Measurements from ENCODE around the gene FLT3. TPM values are rescaled to one million over a fixed set of nuclear protein-coding genes. Genes with fewer than 3 reads are reported as not detected.

Gene FLT3
- total and polyA plus RNA-seq, 2 experiments from 2014 or later = 0.10 to 0.29 TPM

DNA sequence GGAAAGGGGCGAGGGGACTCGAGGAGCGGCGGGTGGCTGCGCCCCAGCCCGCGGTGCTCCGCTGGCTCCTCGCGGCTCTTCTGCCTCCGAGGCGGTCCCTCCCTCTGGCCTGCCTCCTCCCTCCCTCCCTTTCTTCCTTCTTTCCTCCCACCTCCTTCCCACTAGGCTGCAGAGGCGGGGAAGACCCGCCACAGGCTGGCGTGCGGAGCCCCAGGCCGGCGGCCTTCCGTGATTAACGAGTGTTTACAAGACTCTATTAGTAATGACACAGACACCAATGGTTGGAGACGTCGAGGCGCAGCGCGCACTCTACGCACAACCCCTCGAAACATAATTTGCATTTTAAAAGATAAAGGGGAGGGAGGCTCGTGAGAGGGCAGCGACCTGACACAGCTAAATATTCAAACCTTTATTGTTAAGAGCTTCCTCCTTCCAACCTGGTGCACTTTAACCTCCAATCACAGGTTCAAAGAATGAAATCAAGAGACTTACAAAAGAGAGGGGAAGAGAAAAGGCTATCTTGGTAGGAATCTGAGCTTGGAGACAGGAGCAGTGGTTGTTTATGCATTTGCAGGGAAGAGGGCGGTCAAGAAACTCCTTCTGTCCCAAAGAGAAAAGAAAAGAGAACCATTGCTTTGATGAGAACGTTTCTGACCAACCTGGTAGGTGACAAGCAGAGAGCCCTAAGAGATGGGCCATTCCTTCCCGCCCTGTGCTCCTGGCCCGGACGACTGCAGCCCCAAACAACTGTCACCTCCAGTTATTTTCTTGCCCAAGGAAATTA lies 131.1 kb downstream of the FLT3 start, which contains the start of gene CDX2:
Gene CDX2 (minus strand): TSS at position 234 of the 784 bp plus-strand sequence. CDS start 309 bp downstream, outside the sequence.
- H3K27ac ChIP-seq = peak within 1 kb of the TSS; percentile 98
- H3K9me2 ChIP-seq (replicated peaks; ENCODE audit: insufficient read depth) = no peaks in the 10 kb centered on the region
- DNase-seq (ENCODE audit: low spot score) = peak; percentile 86
- 4% methylated on average over 22 of the region's 34 CpGs for WGBS (ENCODE audit: low lambda C conversion rate, missing lambda C conversion rate)
- H3K27me3 ChIP-seq = peaks cover 95% of the 10 kb centered on the region
- no peaks in the 10 kb centered on the region for H3K9me3 ChIP-seq (ENCODE audit: low read depth)
- peak within 1 kb of the TSS; percentile 92 for H3K4me2 ChIP-seq
- H3K4me1 ChIP-seq (ENCODE audit: insufficient read depth) = peaks cover 10% of the 10 kb centered on the region
- H3K4me3 ChIP-seq = peak within 1 kb of the TSS; percentile 58
- H3K36me3 ChIP-seq (replicated peaks; ENCODE audit: insufficient read depth, low read depth) = no peaks in the 10 kb centered on the region
- peaks cover 6% of the 10 kb centered on the region for H4K20me1 ChIP-seq (ENCODE audit: insufficient read depth, poor library complexity, severe bottlenecking)
- H3K79me2 ChIP-seq = peaks cover 49% of the 10 kb centered on the region
- TF ChIP-seq EZH2phosphoT487 (IDR thresholded peaks at IDR 0.05; ENCODE audit: low read depth, severe bottlenecking, unreplicated experiment) = peak; percentile 17
- TF ChIP-seq EZH2 (IDR thresholded peaks at IDR 0.05; ENCODE audit: borderline replicate concordance) = no peak
- TF ChIP-seq, protein P1, sequence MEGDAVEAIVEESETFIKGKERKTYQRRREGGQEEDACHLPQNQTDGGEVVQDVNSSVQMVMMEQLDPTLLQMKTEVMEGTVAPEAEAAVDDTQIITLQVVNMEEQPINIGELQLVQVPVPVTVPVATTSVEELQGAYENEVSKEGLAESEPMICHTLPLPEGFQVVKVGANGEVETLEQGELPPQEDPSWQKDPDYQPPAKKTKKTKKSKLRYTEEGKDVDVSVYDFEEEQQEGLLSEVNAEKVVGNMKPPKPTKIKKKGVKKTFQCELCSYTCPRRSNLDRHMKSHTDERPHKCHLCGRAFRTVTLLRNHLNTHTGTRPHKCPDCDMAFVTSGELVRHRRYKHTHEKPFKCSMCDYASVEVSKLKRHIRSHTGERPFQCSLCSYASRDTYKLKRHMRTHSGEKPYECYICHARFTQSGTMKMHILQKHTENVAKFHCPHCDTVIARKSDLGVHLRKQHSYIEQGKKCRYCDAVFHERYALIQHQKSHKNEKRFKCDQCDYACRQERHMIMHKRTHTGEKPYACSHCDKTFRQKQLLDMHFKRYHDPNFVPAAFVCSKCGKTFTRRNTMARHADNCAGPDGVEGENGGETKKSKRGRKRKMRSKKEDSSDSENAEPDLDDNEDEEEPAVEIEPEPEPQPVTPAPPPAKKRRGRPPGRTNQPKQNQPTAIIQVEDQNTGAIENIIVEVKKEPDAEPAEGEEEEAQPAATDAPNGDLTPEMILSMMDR (IDR thresholded peaks at IDR 0.05; ENCODE audit: poor library complexity) = no peak
- peak within 1 kb of the TSS; percentile 20 for H2AFZ ChIP-seq

DNA sequence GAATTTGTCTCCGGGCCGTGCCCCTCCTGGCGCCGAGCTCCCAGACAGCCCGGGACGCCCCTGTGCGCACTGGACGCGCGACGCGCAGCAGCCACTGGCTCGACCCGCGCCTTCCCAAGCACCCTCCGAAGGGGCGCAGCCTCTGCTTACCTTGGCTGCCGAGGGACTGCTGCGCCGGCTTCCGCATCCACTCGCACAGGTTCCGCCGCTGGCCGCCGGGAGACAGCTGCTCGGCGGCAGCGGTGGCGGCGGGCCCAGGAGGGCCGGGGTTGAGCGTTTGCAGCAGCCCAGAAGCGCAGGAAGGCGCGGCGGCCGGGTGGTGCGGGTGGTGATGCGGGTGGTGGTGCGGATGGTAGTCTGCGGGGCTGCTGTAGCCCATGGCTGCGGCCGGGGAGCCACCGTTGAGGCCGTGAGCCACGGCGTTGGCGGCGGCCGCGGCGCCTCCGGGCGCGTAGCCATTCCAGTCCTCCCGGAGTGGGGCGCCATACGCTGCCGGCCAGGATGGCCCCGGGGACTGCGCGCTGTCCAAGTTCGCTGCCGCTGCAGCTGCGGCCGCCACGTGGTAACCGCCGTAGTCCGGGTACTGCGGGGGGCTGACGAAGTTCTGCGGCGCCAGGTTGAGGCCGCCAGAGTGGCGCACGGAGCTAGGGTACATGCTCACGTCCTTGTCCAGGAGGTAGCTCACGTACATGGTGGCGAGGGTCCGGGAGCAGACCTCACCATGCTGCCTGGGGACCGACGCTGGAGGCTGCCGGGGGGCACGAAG lies 131.9 kb downstream of the FLT3 start:
- Histone ChIP-seq H3K4me2 (peak overlapping the region; percentile 92), H3K79me2 (peaks cover 54% of the 10 kb centered on the region), H3K36me3 (replicated peaks; ENCODE audit: insufficient read depth, low read depth) (no peaks in the 10 kb centered on the region), H3K27ac (peak overlapping the region; percentile 98), H3K9me3 (ENCODE audit: low read depth) (no peaks in the 10 kb centered on the region), H4K20me1 (ENCODE audit: insufficient read depth, poor library complexity, severe bottlenecking) (peaks cover 6% of the 10 kb centered on the region), H3K4me3 (peak overlapping the region; percentile 58), H2AFZ (peak overlapping the region; percentile 20), H3K4me1 (ENCODE audit: insufficient read depth) (peaks cover 15% of the 10 kb centered on the region), H3K9me2 (replicated peaks; ENCODE audit: insufficient read depth) (no peaks in the 10 kb centered on the region), H3K27me3 (peaks cover 94% of the 10 kb centered on the region)
- DNase-seq (ENCODE audit: low spot score) = no peak
- 2% methylated on average over 77 of the region's 86 CpGs for WGBS (ENCODE audit: low lambda C conversion rate, missing lambda C conversion rate)
- TF ChIP-seq EZH2phosphoT487 (IDR thresholded peaks at IDR 0.05; ENCODE audit: low read depth, severe bottlenecking, unreplicated experiment) (peak; percentile 82), EZH2 (IDR thresholded peaks at IDR 0.05; ENCODE audit: borderline replicate concordance) (peak; percentile 87)
- TF ChIP-seq, protein P1 (IDR thresholded peaks at IDR 0.05; ENCODE audit: poor library complexity) = no peak

DNA sequence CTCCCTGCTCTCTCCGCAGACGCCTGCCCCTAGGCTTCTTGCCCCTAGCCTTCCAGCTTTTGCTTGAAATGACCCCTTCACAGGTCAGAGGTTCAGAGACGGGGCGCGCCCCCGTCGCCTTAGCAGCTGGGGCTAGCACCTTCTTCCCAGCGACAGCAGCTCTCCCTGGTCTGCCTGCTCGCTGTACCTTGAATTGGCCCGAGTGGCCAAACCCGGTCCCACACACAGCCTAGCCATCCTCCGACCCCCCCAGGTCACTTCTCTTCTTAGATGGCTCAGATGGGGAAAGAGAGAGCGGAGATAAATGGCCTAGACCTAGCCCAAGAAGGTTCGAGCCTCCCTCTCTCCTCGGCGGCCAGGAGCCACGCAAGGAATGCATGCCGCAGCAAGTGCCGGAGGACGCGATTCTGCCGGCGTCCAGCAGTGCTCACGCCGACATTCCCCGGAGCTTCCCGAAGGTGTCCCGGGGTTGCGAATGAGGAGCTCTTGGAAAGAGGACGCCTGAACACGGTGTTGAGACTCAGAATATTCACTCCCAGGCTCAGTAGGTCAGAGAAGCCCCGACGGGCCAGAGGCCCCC lies 132.6 kb downstream of the FLT3 start:
- no peaks in the 10 kb centered on the region for H3K9me3 ChIP-seq (ENCODE audit: low read depth)
- H3K27me3 ChIP-seq = peaks cover 92% of the 10 kb centered on the region
- peaks cover 22% of the 10 kb centered on the region for H3K4me1 ChIP-seq (ENCODE audit: insufficient read depth)
- H3K79me2 ChIP-seq = peaks cover 61% of the 10 kb centered on the region
- peaks cover 6% of the 10 kb centered on the region for H4K20me1 ChIP-seq (ENCODE audit: insufficient read depth, poor library complexity, severe bottlenecking)
- no peak for DNase-seq (ENCODE audit: low spot score)
- TF ChIP-seq, protein P1 (IDR thresholded peaks at IDR 0.05; ENCODE audit: poor library complexity) = no peak
- TF ChIP-seq EZH2 (IDR thresholded peaks at IDR 0.05; ENCODE audit: borderline replicate concordance) (no peak), EZH2phosphoT487 (IDR thresholded peaks at IDR 0.05; ENCODE audit: low read depth, severe bottlenecking, unreplicated experiment) (no peak)
- H2AFZ ChIP-seq = peak overlapping the region; percentile 20
- peak overlapping the region; percentile 92 for H3K4me2 ChIP-seq
- H3K27ac ChIP-seq = peak overlapping the region; percentile 98
- no peaks in the 10 kb centered on the region for H3K9me2 ChIP-seq (replicated peaks; ENCODE audit: insufficient read depth)
- H3K36me3 ChIP-seq (replicated peaks; ENCODE audit: insufficient read depth, low read depth) = no peaks in the 10 kb centered on the region
- WGBS (ENCODE audit: low lambda C conversion rate, missing lambda C conversion rate) = 3% methylated on average over 33 of the region's 33 CpGs
- H3K4me3 ChIP-seq = peak overlapping the region; percentile 58

Measured in hepatocyte (in vitro differentiated cells).